Measurements from ENCODE around the gene SART3. TPM values are rescaled to one million over a fixed set of nuclear protein-coding genes. Genes with fewer than 3 reads are reported as not detected.

Gene SART3
- total and polyA plus RNA-seq, 4 donors = 5.9 to 37.1 (median 23.5) TPM

- H3K4me3 ChIP-seq (ENCODE audit: low read depth in 1 of 3, low read length in 3 of 3) = no peak overlapping the region
- no peaks in the 10 kb centered on the region for H3K4me1 ChIP-seq (ENCODE audit: control insufficient read depth in 4 of 4, insufficient read depth in 4 of 4, low read length in 3 of 4)
- no peaks in the 10 kb centered on the region for H3K9me3 ChIP-seq (ENCODE audit: control insufficient read depth in 4 of 4, low read length in 3 of 4)
- TF ChIP-seq FOXA2 (IDR thresholded peaks at IDR 0.05) (no peak), REST (IDR thresholded peaks at IDR 0.05) (no peak), YY1 (IDR thresholded peaks at IDR 0.05) (no peak), GABPA (IDR thresholded peaks at IDR 0.05 in 1 of 2, conservative IDR thresholded peaks at IDR 0.05 in 1 of 2) (no peak), NR2F2 (IDR thresholded peaks at IDR 0.05) (no peak), HNF4G (IDR thresholded peaks at IDR 0.05) (no peak), CTCF (IDR thresholded peaks at IDR 0.05; ENCODE audit: low read depth, low read length, missing input control) (no peak), RXRA (IDR thresholded peaks at IDR 0.05) (no peak), JUND (IDR thresholded peaks at IDR 0.05) (no peak), SP1 (IDR thresholded peaks at IDR 0.05) (no peak), FOXA1 (IDR thresholded peaks at IDR 0.05) (no peak), ZBTB33 (IDR thresholded peaks at IDR 0.05) (no peak), ATF3 (IDR thresholded peaks at IDR 0.05) (no peak), MAX (IDR thresholded peaks at IDR 0.05) (no peak), TAF1 (conservative IDR thresholded peaks at IDR 0.05) (no peak), EGR1 (IDR thresholded peaks at IDR 0.05; ENCODE audit: low read depth in 2 of 2) (no peak), HNF4A (conservative IDR thresholded peaks at IDR 0.05) (no peak), RAD21 (IDR thresholded peaks at IDR 0.05) (no peak)
- no peak for DNase-seq (ENCODE audit: low spot score)
- peaks cover 0 to 5% (median 0%) of the 10 kb centered on the region in 4 donors for H3K27me3 ChIP-seq (ENCODE audit: control insufficient read depth in 4 of 4, insufficient read depth in 4 of 4, low read length in 3 of 4)
- 65% methylated on average over 11 of the region's 11 CpGs for WGBS
- no peak overlapping the region for H3K9ac ChIP-seq (ENCODE audit: low read depth in 1 of 2, low read length in 2 of 2)
- no peak overlapping the region for H3K27ac ChIP-seq (ENCODE audit: low read depth in 1 of 2, low read length in 2 of 2)
- H3K36me3 ChIP-seq (ENCODE audit: control insufficient read depth in 4 of 4, insufficient read depth in 3 of 4, low read depth in 1 of 4, low read length in 3 of 4) = no peaks in the 10 kb centered on the region
Observed at GRCh38 chr12:108495823-108496579, 65.0 kb downstream of the SART3 start.

Data from liver (tissue), 9 donors.